Uterus (tissue), 2 donors: Measurements from ENCODE around the gene TKTL2.

Source experiments
- POLR2A ChIP-seq, 2 donors: fragments of 450-650 bp; IDR thresholded peaks; one replicate each; pipeline ENCODE4 v1.6.1; 2016; ENCODE audit warnings: antibody characterized with exemption in 2 of 2, mild to moderate bottlenecking in 1 of 2, moderate library complexity in 1 of 2
- TF ChIP-seq, protein P1 (sequence below), 4 experiments: fragments of 200-600 bp in 2 of 4; fragments of 450-650 bp in 2 of 4; sonication (generic) in 2 of 4; IDR thresholded peaks; one replicate each; pipeline ENCODE4 v1.5.1; 2016 to 2019; ENCODE audit warnings: antibody characterized with exemption in 4 of 4, mild to moderate bottlenecking in 2 of 4, moderate library complexity in 1 of 4

DNA sequence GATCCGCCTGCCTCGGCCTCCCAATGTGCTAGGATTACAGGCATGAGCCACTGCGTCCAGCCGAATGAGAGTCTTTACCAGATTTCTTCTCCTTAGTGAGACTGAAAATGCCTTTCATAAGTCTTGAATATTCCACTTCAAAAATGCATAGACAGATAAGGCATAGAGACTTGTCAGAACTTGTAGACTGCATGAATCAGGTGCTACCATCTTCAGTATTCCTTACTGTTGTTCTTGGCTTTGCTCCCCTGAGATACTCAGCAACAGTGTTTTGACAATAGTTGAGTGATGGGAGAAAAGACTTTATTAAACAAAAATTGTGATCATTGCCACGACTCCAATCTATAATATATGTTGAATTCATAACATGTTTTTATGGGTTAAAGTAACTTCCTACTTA, 11.0 kb downstream of the TKTL2 start:
- TF ChIP-seq, protein P1, sequence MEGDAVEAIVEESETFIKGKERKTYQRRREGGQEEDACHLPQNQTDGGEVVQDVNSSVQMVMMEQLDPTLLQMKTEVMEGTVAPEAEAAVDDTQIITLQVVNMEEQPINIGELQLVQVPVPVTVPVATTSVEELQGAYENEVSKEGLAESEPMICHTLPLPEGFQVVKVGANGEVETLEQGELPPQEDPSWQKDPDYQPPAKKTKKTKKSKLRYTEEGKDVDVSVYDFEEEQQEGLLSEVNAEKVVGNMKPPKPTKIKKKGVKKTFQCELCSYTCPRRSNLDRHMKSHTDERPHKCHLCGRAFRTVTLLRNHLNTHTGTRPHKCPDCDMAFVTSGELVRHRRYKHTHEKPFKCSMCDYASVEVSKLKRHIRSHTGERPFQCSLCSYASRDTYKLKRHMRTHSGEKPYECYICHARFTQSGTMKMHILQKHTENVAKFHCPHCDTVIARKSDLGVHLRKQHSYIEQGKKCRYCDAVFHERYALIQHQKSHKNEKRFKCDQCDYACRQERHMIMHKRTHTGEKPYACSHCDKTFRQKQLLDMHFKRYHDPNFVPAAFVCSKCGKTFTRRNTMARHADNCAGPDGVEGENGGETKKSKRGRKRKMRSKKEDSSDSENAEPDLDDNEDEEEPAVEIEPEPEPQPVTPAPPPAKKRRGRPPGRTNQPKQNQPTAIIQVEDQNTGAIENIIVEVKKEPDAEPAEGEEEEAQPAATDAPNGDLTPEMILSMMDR (IDR thresholded peaks at IDR 0.05): no peak
- no peak for TF ChIP-seq POLR2A (IDR thresholded peaks at IDR 0.05)
